ENCODE results near the gene GRID2.

Gene GRID2

GRCh38 chr4:93289241-93289640, 985.5 kb downstream of the GRID2 start (continued):
- TF ChIP-seq CREB5 (CRISPR knock-in tag; IDR thresholded peaks at IDR 0.05; ENCODE audit: low read depth) (no peak), ZNF70 (CRISPR knock-in tag; IDR thresholded peaks at IDR 0.05) (no peak)

DNA sequence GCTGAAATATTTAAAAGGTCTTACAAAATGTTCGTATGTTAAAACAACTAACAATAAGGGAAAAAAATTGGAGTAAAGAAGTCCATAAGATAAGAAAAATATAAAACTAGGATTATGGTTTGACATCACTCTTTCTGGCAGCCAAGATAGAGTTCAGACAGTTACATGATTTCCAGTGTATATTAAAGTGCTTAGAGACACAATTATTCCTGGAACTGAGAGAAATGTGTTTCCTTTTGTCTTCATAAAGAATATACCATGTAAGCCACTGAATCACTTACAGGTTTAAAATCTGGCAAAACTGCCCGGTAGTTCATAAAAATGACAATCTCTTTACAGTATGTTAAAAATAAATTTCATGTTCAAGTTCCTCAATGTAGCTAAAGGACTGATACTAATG, 986.1 kb downstream of the GRID2 start:
- no peak for ATAC-seq
- TF ChIP-seq CSDC2 (CRISPR knock-in tag; IDR thresholded peaks at IDR 0.05) (no peak), GLIS3 (CRISPR knock-in tag; IDR thresholded peaks at IDR 0.05) (no peak), ZFP3 (CRISPR knock-in tag; IDR thresholded peaks at IDR 0.05) (no peak), CREB5 (CRISPR knock-in tag; IDR thresholded peaks at IDR 0.05; ENCODE audit: low read depth) (no peak), SNAI2 (CRISPR knock-in tag; IDR thresholded peaks at IDR 0.05) (no peak), ARNTL (CRISPR knock-in tag; IDR thresholded peaks at IDR 0.05; ENCODE audit: borderline replicate concordance, low read depth) (no peak), TCF4 (CRISPR knock-in tag; IDR thresholded peaks at IDR 0.05; ENCODE audit: borderline replicate concordance) (no peak), ZC3H10 (CRISPR knock-in tag; IDR thresholded peaks at IDR 0.05) (no peak), OSR1 (CRISPR knock-in tag; IDR thresholded peaks at IDR 0.05) (no peak), ISL1 (CRISPR knock-in tag; IDR thresholded peaks at IDR 0.05) (no peak), ZFP30 (CRISPR knock-in tag; IDR thresholded peaks at IDR 0.05) (no peak), TOX (CRISPR knock-in tag; IDR thresholded peaks at IDR 0.05; ENCODE audit: borderline replicate concordance) (no peak), PPARA (CRISPR knock-in tag; IDR thresholded peaks at IDR 0.05; ENCODE audit: borderline replicate concordance) (no peak), ZNF70 (CRISPR knock-in tag; IDR thresholded peaks at IDR 0.05) (no peak), ZNF565 (CRISPR knock-in tag; conservative IDR thresholded peaks at IDR 0.05; ENCODE audit: low read depth) (no peak), ZNF8 (CRISPR knock-in tag; IDR thresholded peaks at IDR 0.05) (no peak)
- TF ChIP-seq, protein P1, sequence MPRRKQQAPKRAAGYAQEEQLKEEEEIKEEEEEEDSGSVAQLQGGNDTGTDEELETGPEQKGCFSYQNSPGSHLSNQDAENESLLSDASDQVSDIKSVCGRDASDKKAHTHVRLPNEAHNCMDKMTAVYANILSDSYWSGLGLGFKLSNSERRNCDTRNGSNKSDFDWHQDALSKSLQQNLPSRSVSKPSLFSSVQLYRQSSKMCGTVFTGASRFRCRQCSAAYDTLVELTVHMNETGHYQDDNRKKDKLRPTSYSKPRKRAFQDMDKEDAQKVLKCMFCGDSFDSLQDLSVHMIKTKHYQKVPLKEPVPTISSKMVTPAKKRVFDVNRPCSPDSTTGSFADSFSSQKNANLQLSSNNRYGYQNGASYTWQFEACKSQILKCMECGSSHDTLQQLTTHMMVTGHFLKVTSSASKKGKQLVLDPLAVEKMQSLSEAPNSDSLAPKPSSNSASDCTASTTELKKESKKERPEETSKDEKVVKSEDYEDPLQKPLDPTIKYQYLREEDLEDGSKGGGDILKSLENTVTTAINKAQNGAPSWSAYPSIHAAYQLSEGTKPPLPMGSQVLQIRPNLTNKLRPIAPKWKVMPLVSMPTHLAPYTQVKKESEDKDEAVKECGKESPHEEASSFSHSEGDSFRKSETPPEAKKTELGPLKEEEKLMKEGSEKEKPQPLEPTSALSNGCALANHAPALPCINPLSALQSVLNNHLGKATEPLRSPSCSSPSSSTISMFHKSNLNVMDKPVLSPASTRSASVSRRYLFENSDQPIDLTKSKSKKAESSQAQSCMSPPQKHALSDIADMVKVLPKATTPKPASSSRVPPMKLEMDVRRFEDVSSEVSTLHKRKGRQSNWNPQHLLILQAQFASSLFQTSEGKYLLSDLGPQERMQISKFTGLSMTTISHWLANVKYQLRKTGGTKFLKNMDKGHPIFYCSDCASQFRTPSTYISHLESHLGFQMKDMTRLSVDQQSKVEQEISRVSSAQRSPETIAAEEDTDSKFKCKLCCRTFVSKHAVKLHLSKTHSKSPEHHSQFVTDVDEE (CRISPR knock-in tag; IDR thresholded peaks at IDR 0.05): no peak
- TF ChIP-seq, protein P2, sequence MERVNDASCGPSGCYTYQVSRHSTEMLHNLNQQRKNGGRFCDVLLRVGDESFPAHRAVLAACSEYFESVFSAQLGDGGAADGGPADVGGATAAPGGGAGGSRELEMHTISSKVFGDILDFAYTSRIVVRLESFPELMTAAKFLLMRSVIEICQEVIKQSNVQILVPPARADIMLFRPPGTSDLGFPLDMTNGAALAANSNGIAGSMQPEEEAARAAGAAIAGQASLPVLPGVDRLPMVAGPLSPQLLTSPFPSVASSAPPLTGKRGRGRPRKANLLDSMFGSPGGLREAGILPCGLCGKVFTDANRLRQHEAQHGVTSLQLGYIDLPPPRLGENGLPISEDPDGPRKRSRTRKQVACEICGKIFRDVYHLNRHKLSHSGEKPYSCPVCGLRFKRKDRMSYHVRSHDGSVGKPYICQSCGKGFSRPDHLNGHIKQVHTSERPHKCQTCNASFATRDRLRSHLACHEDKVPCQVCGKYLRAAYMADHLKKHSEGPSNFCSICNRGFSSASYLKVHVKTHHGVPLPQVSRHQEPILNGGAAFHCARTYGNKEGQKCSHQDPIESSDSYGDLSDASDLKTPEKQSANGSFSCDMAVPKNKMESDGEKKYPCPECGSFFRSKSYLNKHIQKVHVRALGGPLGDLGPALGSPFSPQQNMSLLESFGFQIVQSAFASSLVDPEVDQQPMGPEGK (CRISPR knock-in tag; IDR thresholded peaks at IDR 0.05; ENCODE audit: borderline replicate concordance): no peak
- TF ChIP-seq, protein P3, sequence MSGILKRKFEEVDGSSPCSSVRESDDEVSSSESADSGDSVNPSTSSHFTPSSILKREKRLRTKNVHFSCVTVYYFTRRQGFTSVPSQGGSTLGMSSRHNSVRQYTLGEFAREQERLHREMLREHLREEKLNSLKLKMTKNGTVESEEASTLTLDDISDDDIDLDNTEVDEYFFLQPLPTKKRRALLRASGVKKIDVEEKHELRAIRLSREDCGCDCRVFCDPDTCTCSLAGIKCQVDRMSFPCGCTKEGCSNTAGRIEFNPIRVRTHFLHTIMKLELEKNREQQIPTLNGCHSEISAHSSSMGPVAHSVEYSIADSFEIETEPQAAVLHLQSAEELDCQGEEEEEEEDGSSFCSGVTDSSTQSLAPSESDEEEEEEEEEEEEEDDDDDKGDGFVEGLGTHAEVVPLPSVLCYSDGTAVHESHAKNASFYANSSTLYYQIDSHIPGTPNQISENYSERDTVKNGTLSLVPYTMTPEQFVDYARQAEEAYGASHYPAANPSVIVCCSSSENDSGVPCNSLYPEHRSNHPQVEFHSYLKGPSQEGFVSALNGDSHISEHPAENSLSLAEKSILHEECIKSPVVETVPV (CRISPR knock-in tag; IDR thresholded peaks at IDR 0.05): no peak

DNA sequence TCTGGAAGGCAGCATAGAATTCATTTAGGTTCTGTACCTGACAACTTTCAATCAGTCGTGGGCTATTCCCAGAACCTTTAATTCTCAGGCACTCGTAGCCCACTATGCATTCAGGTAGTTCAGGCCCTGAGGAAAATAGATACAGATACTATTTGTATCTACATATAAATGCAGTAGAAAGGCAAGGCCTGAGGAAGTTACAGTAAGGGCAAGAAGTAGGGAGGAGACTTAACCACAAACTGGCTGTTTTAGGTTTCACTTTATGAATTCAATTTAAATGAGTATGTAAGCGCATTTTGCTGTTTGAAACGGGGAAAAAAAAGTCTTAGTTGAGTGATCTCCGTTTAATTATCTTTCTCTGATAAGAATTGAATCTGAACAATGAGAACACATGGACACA, 995.4 kb downstream of the GRID2 start:
- ATAC-seq: no peak
- no peak for TF ChIP-seq TCF4 (CRISPR knock-in tag; IDR thresholded peaks at IDR 0.05; ENCODE audit: borderline replicate concordance)
- TF ChIP-seq ESRRG (CRISPR knock-in tag; IDR thresholded peaks at IDR 0.05): no peak
- no peak for TF ChIP-seq ZNF565 (CRISPR knock-in tag; conservative IDR thresholded peaks at IDR 0.05; ENCODE audit: low read depth)
- no peak for TF ChIP-seq OSR1 (CRISPR knock-in tag; IDR thresholded peaks at IDR 0.05)
- no peak for TF ChIP-seq ZFP30 (CRISPR knock-in tag; IDR thresholded peaks at IDR 0.05)
- TF ChIP-seq TOX (CRISPR knock-in tag; IDR thresholded peaks at IDR 0.05; ENCODE audit: borderline replicate concordance): no peak
- TF ChIP-seq ARNTL (CRISPR knock-in tag; IDR thresholded peaks at IDR 0.05; ENCODE audit: borderline replicate concordance, low read depth): no peak
- TF ChIP-seq ZNF70 (CRISPR knock-in tag; IDR thresholded peaks at IDR 0.05): no peak
- no peak for TF ChIP-seq BACH2 (CRISPR knock-in tag; IDR thresholded peaks at IDR 0.05; ENCODE audit: borderline replicate concordance)
- no peak for TF ChIP-seq CSDC2 (CRISPR knock-in tag; IDR thresholded peaks at IDR 0.05)
- no peak for TF ChIP-seq ZC3H10 (CRISPR knock-in tag; IDR thresholded peaks at IDR 0.05)
- TF ChIP-seq, protein P3 (CRISPR knock-in tag; IDR thresholded peaks at IDR 0.05): no peak
- no peak for TF ChIP-seq GLIS3 (CRISPR knock-in tag; IDR thresholded peaks at IDR 0.05)
- TF ChIP-seq, protein P1 (CRISPR knock-in tag; IDR thresholded peaks at IDR 0.05): no peak
- no peak for TF ChIP-seq CREB5 (CRISPR knock-in tag; IDR thresholded peaks at IDR 0.05; ENCODE audit: low read depth)
- TF ChIP-seq ZNF8 (CRISPR knock-in tag; IDR thresholded peaks at IDR 0.05): no peak

Data from SK-N-SH treated with all-trans-retinoic acid at 6 μM for 48 hours (cell line).